PFSK-1 (cell line): ENCODE measurements around the gene ZAP70.

Source experiments
- POLR2AphosphoS5 ChIP-seq: IDR thresholded peaks from 2 replicates; pipeline ENCODE4 v1.6.1; 2012; ENCODE audit warnings: low read depth, mild to moderate bottlenecking, control low read depth, low read length, moderate library complexity
- REST ChIP-seq, 2 experiments: IDR thresholded peaks; 2 replicates each; pipeline versions ENCODE4 v1.6.1 to v1.8.0; 2011 to 2012; ENCODE audit warnings: low read depth in 2 of 2, low read length in 2 of 2, control low read depth in 1 of 2, inconsistent platforms in 1 of 2, mild to moderate bottlenecking in 1 of 2, moderate library complexity in 1 of 2; ENCODE audit not compliant: insufficient read depth in 1 of 2
- SIN3A ChIP-seq: IDR thresholded peaks from 2 replicates; pipeline ENCODE4 v1.6.1; 2012; ENCODE audit warnings: mild to moderate bottlenecking, low read length, moderate library complexity, borderline replicate concordance; ENCODE audit not compliant: insufficient read depth
- TAF1 ChIP-seq: IDR thresholded peaks from 2 replicates; pipeline ENCODE4 v1.6.1; 2012; ENCODE audit warnings: low read length, control low read depth, borderline replicate concordance; ENCODE audit not compliant: insufficient read depth

DNA sequence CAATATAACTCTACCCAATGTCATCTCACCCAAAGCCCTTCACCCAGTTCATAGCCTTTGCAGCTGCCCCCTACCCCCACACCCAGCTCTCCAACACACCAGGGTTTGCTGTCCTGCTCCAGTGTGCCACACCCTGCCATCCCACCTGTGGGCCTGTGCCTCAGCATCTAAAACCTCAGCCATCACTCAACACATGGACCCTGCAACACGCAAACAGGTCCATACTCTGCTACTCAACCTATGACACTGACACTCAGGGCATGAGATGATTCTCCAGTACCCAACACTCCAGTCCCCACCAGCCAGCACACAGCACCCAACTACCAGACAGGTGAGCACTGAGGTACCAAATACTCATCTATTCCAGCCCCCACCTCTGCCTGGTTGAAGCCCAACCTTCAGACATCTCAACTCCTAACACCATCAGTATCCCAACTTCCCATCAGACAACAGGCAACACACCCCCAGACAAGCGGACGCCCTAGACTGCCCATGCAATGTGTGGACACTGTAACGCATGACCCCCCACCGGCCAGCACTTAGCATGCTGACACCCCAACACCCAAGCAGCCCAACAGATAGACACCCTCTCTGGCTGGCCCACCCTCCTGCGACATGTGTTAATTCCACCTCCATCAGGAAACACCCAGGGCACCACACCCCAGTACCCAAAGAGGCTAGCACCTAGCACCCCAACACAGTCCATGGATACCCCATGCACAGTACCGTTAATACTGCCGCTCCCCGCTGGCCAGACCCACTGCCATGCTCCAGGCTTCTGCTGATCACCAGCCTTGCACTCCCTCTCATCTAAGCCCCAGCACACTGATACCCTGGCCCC lies 25.0 kb downstream of the ZAP70 start:
- TF ChIP-seq SIN3A (no peak), POLR2AphosphoS5 (no peak), TAF1 (no peak), REST (IDR thresholded peaks at IDR 0.05; ENCODE audit: insufficient read depth in 1 of 2, low read depth in 2 of 2, low read length in 2 of 2) (no peak)
